HG03060 (cell line): Measurements from ENCODE around the gene ADGRG6.
"Not testable (repeated sequence)": the region's sequence is repeated elsewhere in the genome, so short reads cannot be mapped to it uniquely, and the experiment has no call there.

ENCODE experiments used
- ATAC-seq: cut with Tn5 transposase; IDR thresholded peaks from one replicate; pipeline ENCODE4 v1.9.1; 2021; ENCODE audit warnings: low read depth, moderate number of reproducible peaks; ENCODE audit not compliant: unreplicated experiment

ADGRG6 gene

GRCh38 chr6:142341855-142342330 is 40.1 kb downstream of the ADGRG6 start:
- ATAC-seq = no peak

- ATAC-seq = no peak
These were observed 41.2 kb downstream of the ADGRG6 start for GRCh38 chr6:142342986-142343385.

GRCh38 chr6:142343938-142344337 is 42.1 kb downstream of the ADGRG6 start:
- no peak for ATAC-seq

- ATAC-seq = no peak
These were observed 43.5 kb downstream of the ADGRG6 start for GRCh38 chr6:142345261-142345660.

- not testable (repeated sequence) for ATAC-seq
These were observed 44.4 kb downstream of the ADGRG6 start for GRCh38 chr6:142346166-142346565.

GRCh38 chr6:142349215-142349823 is 47.5 kb downstream of the ADGRG6 start:
- no peak for ATAC-seq

GRCh38 chr6:142350309-142350708 is 48.5 kb downstream of the ADGRG6 start:
- no peak for ATAC-seq

- ATAC-seq = no peak
These were observed 51.9 kb downstream of the ADGRG6 start for GRCh38 chr6:142353690-142354089.

GRCh38 chr6:142354650-142355049 is 52.8 kb downstream of the ADGRG6 start:
- no peak for ATAC-seq

GRCh38 chr6:142355520-142356174 is 53.8 kb downstream of the ADGRG6 start:
- ATAC-seq = no peak

- no peak for ATAC-seq
These were observed 54.5 kb downstream of the ADGRG6 start for GRCh38 chr6:142356201-142356883.

- no peak for ATAC-seq
These were observed 55.0 kb downstream of the ADGRG6 start for GRCh38 chr6:142356884-142357225.

- no peak for ATAC-seq
These were observed 56.1 kb downstream of the ADGRG6 start for GRCh38 chr6:142357879-142358278.

GRCh38 chr6:142359271-142359960 is 57.6 kb downstream of the ADGRG6 start:
- no peak for ATAC-seq

GRCh38 chr6:142361345-142361744 is 59.5 kb downstream of the ADGRG6 start:
- ATAC-seq = no peak

- ATAC-seq = no peak
These were observed 60.3 kb downstream of the ADGRG6 start for GRCh38 chr6:142361779-142362750.

- ATAC-seq = no peak
These were observed 65.3 kb downstream of the ADGRG6 start for GRCh38 chr6:142367061-142367460.

GRCh38 chr6:142367501-142368018 is 65.8 kb downstream of the ADGRG6 start:
- no peak for ATAC-seq

GRCh38 chr6:142369266-142369665 is 67.5 kb downstream of the ADGRG6 start:
- no peak for ATAC-seq

- ATAC-seq = no peak
These were observed 70.5 kb downstream of the ADGRG6 start for GRCh38 chr6:142372348-142372747.
